GM21515 (cell line): ENCODE data around the gene CHCHD6.

Source experiments
- ATAC-seq: cut with Tn5 transposase; IDR thresholded peaks from one replicate; pipeline ENCODE4 v1.9.1; 2021; ENCODE audit not compliant: unreplicated experiment

CHCHD6 gene

DNA sequence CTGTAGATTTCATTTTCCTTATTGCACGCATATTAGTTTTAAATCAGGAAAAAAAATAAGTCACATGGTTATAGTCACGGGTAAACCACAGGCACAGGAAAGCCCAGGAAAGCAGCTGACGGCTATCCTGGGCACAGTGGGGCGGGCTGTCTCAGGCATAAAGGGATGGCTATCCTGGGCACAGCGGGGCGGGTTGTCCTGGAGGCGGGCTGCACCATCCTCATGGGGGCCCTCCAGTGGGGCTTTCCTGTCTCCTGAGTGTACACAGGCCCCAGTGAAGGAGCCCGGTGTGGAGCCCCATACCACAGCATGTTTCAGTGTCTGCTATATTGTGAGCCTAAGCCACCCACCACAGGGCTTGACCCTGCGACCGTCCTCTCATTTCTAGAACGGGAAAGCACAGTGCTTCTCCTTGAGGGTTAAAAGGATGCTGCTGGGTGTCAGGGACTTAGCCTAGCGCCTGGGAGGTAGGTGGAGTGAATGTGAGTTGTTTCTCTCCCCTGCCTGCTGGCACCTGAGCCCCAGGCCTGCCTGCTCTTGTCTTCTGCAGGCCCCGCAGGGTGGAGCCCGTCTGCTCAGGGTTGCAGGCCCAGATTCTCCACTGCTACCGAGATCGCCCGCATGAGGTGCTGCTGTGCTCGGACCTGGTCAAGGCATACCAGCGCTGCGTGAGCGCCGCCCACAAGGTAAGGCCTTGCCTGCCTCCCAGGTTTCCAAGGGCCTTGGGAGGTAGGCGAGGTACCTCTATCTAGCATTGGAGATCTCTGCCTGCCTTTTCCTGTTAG lies 253.0 kb downstream of the CHCHD6 start:
- no peak for ATAC-seq

DNA sequence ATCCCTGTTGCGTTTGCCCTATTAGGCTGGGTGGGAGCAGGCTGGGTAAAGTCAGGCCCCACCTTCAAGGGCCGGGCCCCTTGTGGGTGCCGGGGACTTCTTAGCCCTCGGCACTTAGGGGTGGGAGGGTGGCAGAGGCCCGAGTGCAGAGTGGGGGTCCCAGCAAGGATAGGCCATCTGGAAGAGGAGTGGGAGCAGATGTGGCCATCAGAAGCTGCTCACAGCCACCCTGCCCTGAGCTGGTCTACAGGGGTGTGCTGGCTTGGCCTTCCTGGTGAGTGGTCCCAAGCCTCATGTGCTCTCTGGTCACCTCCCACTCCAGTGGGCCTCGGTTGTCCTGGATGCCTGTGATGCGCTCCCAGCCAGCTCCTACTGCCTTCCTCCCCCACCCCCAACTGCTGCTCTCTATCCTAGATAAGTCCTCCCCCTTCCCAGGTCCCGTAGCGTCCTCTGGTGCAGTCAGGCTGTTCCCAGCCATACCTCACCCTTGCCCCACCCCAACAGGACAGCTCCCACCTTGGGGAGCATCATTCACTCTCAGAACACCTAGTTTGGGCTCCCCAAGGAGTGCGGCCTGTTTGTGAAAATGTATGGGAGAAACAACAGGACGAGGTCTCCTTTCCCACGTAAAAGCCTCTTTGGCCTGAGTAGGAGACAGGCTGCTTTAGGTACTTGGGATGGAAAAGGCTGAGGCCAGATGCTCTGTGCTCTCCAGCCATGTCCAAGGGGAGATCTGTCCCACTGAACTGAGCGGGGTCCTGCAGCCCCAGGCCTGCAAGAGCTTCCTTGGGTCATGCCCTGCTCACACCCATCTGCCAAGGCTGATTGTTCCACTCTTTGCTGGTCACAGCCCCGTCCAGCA lies 254.0 kb downstream of the CHCHD6 start:
- no peak for ATAC-seq

GRCh38 chr3:126958638-126959085 lies 254.6 kb downstream of the CHCHD6 start:
- ATAC-seq, result no peak

DNA sequence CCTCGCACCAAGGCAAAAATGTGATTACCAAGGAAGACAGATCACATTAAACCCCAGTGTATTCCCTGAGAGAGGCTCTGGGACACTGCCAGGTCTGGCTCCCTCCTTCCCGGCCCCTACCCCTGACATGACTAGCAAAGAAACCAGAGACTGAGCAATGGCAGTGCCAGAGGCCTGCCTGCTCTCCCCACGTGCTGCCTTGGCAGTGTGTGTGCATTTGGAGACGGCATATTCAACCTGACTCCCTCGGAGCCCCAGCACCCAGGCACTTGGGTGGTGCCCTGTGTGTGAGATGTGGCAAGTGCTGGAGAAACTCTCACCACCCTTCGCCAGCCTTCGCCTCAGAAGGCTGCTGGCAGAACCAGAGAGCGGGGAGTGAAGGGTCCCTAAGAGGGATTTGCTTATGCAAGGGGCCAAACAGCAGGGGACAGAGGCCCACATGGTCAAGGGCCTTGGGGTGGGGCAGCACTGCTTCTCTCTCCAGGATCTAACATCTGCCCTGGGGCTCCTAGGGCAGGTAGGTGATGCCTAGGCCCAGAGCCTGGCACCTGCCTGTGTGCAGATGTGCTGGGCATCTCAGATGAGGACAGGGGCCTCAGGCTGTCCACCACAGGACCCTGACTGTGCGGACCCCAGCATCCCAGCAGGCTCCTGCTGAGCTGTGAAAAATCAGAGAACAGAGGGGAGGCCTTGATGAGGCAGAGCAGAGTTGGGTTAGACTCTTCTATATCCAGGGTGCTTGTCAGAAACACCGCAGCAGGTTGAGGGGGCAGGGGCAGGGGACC lies 255.3 kb downstream of the CHCHD6 start:
- no peak for ATAC-seq

- no peak for ATAC-seq
These were observed 256.0 kb downstream of the CHCHD6 start for GRCh38 chr3:126959921-126960603.

GRCh38 chr3:126960604-126960995 lies 256.6 kb downstream of the CHCHD6 start:
- ATAC-seq, result no peak

DNA sequence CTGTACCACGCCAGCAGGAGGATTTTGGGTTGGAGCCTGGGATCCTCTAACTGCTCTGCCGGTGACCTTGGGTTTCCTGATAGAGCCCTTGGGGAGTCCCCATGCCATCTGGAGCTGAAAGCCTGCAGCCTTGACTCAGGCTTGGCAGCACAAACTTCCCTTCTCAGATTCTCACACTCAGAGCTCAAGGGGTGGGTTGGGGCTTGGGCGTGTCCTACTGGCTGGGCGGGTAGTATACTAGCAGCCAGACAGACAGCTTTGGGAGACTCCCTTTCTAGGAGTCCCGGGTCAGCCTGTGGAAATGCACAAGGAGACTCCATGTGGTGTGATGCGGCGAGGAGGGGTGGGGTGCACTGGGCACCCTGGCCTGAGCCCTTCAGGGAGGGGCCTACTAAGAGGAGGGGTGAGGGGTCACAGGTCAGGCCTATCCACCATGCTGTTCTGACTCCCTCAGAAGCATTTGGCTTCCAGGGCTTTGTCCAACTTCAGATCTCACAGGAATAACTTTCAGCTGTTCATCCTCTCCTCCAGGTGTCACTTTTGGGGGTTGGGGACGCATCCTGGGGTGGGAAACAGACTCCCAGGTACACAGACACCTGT lies 257.3 kb downstream of the CHCHD6 start:
- no peak for ATAC-seq

DNA sequence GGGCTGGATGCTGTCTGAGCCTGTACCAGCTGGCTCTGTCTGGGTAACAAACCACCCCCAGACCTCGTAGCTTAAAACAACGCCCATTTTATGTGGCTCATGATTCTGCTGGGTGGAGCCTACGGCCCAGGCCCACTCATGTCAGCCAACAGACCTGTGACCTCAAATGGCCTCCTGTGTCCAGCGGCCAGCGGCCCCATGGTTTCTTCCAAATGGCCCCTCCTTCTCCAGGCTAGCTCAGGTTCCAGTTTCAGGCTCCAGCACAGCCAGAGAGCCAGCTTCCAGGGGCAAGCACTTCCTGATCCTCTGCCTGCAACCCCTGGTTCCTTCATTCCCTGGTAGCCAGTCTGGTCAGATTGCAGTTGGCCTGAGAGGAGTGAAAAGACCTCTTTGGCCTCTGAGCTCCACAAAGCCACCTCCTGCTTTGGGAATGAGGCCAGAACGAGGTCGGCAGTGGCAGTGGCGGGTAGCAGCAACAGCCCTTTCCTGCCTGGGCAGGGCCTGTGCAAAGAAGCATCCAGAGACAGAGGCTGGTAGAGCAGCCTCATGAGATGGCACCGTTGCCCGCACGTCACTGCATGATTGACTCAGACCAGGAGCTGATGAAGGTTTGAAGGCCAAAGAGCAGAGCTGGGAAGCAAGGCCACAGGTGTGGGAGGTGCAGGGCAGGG lies 257.9 kb downstream of the CHCHD6 start:
- no peak for ATAC-seq

GRCh38 chr3:126962756-126963155 lies 258.7 kb downstream of the CHCHD6 start:
- no peak for ATAC-seq

- ATAC-seq, result no peak
These were observed 259.5 kb downstream of the CHCHD6 start for GRCh38 chr3:126963261-126964190.

GRCh38 chr3:126964261-126964660 lies 260.2 kb downstream of the CHCHD6 start:
- no peak for ATAC-seq

DNA sequence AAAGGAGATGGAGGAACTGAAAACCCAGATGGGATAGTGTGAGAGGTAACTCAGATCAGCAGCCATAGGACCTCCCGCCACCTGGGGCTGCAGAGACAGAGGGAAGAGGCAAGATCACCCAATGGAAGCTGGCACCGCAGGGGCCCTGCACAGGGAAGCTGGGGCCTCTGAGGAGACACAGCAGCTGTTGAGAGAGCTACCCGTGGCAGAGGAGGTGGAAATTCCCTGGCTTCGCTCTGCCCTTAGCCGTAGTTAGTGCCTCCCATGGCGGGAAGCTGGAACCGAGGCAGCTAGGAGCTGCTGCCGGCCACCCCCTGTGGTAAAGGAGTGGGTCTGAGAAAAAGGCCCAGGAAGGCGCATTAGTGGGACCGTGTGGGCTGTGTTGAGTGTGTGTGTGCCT lies 260.9 kb downstream of the CHCHD6 start:
- no peak for ATAC-seq

DNA sequence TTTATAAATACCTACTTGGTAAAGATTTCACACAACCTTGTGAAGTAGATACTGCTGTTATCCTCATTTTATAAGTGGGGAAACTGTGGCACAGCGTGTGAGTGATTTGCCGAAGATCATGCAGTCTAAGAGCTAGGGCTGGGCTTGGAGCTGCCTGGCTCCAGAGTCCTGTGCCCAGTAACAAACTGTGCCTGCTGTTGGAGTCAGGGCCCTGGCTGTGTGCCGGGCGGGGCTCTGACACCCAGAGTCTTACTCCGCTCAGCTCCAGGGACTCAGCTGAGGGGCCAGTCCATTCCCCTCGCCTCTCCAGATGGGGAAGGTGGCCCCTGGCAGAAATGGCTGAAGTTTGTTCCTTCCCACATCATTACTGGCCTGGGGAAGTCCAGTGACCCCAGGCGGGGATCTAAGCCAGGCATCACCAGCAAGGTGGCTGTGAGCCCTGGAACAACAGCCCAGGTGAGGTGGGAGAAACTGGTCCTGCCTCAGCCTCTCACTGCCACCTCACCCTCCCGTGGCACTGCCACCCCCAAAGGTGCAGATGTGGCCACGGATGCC lies 261.6 kb downstream of the CHCHD6 start:
- no peak for ATAC-seq

DNA sequence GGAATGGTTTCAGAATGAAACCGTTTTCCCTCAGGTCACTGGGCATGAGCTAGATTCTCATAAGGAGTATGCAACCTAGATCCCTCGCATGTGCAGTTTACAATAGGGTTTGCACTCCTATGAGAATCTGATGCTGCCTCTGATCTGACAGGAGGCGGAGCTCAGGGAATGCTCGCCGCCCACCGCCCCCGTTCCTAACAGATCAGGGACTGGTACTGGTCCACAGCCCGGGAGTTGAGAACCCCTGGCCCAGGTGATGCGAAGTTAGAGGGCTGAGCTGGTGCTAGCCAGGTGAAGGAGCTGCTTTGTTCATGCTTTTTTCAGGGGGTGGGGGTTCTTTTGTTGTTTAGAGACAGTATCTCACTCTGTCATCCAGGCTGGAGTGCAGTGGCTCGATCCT lies 263.3 kb downstream of the CHCHD6 start:
- no peak for ATAC-seq

GRCh38 chr3:126968391-126969390 lies 264.7 kb downstream of the CHCHD6 start:
- ATAC-seq, result no peak

- no peak for ATAC-seq
These were observed 265.5 kb downstream of the CHCHD6 start for GRCh38 chr3:126969586-126969985.

DNA sequence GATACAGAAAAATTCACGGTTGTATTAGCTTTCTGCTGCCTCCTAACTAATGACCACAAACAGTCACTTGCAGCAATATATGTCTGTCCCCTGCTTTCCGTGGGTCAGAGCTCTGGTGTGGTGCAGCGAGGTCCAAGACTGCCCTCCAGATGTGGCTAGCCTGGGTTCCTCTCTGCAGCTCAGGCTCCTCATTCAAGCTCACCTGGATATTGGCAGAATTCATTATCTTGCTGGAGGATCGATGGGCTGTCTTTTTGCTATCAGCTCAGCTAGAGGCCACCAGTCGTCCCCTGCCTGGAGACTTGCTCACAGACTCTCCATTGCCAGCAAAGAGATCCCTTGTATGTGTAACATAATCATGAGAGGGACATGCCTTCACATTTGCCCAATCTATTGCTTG lies 266.1 kb downstream of the CHCHD6 start:
- no peak for ATAC-seq
